Kidney (tissue), 14 donors: ENCODE measurements around the gene ETV6. TPM values are rescaled to one million over a fixed set of nuclear protein-coding genes. Genes with fewer than 3 reads are reported as not detected.

ENCODE experiments used
- DNase-seq, 5 donors: peaks; one replicate each; pipeline ENCODE4 v3.0.0-alpha.2; 2013 to 2020
- FAIRE-seq: peaks from 2 replicates; lab custom pipeline; 2012; peaks lifted over from hg19 to GRCh38; lab: Jason Lieb, UNC
- H3K27ac ChIP-seq, 2 donors: one replicate each; pipeline ENCODE4 v1.7.0; 2013; ENCODE audit warnings: low read depth in 2 of 2, low read length in 2 of 2, inconsistent platforms in 1 of 2
- H3K27me3 ChIP-seq: one replicate; pipeline ENCODE4 v1.7.1; 2013; ENCODE audit warnings: low read length, inconsistent platforms; ENCODE audit not compliant: control insufficient read depth, insufficient read depth
- H3K36me3 ChIP-seq, 3 donors: one replicate each; pipeline versions ENCODE4 v1.7.0 to v1.7.1; 2013; ENCODE audit warnings: low read length in 3 of 3, control low read depth in 1 of 3, inconsistent platforms in 1 of 3; ENCODE audit not compliant: insufficient read depth in 3 of 3, control insufficient read depth in 2 of 3
- H3K4me1 ChIP-seq, 3 donors: one replicate each; pipeline versions ENCODE4 v1.7.0 to v1.7.1; 2013; ENCODE audit warnings: low read length in 3 of 3, inconsistent platforms in 1 of 3, low read depth in 1 of 3; ENCODE audit not compliant: control insufficient read depth in 2 of 3, insufficient read depth in 2 of 3
- H3K4me3 ChIP-seq, 3 donors: one replicate each; pipeline versions ENCODE4 v1.7.0 to v1.8.1; 2013; ENCODE audit warnings: low read length in 3 of 3, control low read depth in 1 of 3, inconsistent platforms in 1 of 3
- H3K9ac ChIP-seq, 3 donors: one replicate each; pipeline versions ENCODE4 v1.7.0 to v1.7.1; 2013; ENCODE audit warnings: low read length in 3 of 3, control low read depth in 1 of 3, inconsistent platforms in 1 of 3
- H3K9me3 ChIP-seq, 3 donors: one replicate each; pipeline versions ENCODE4 v1.7.0 to v1.7.1; 2013; ENCODE audit warnings: low read length in 3 of 3, control low read depth in 1 of 3, inconsistent platforms in 1 of 3; ENCODE audit not compliant: control insufficient read depth in 2 of 3, insufficient read depth in 1 of 3
- intact Hi-C: fragments of 100-400 bp; cut with DNase I; formaldehyde crosslinking; loops from one replicate; pipeline ENCODE4 v1.11.1; 2022
- polyA plus RNA-seq: library from polyadenylated mRNA; stranded (reverse); fragments of 350-450 nt; fragmentation: Illumina TruSeq; extraction: RNeasy Lipid Tissue Mini Kit (QIAGEN cat#74804); gene quantifications from one replicate; pipeline ENCODE4 v1.2.3, GENCODE V29; 2014; ENCODE audit warnings: low read depth, low replicate concordance; ENCODE audit not compliant: insufficient read depth
- total RNA-seq: library from RNA; stranded (reverse); fragmentation: NEBNext Ultra II Directional; extraction: Animal tissue kit (Norgen Biotek cat#: 25700); gene quantifications from one replicate; pipeline ENCODE4 v1.2.1, GENCODE V29; 2021
- TF ChIP-seq, protein P1 (sequence below): IDR thresholded peaks from 3 replicates; pipeline ENCODE4 v1.5.1; 2012; ENCODE audit warnings: mild to moderate bottlenecking, moderate library complexity, borderline replicate concordance; ENCODE audit not compliant: insufficient read depth; ENCODE audit errors: extremely low read depth
- donor health status: control.
- donor health status: control.
- donor health status: control.
- donor health status: control.
- donor health status: control.
- donor health status: DM: yes; HTN: yes; CAD: no.
- donor health status: Normal renal cell carcinoma (clear cell type).

Gene ETV6
- total and polyA plus RNA-seq, 2 donors from 2014 or later, result 5.2 to 59.8 TPM

DNA sequence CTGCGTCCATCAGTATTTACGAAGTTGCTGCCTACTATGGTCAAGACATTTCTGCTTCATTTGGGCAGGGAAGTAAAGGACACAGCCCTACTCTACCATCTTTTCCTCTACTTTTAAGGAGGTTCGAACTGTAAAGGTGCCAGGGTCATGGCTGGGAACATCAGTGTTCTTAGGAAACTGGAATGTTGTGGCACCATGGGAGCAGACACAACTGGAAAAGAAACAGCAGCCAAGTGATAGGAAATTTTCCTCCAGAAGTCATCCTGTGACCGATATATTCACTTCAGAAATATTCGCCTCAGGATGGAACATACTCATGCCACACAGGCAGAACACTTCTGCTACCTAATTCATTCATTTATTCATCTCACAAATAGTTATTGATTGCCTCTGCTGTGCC is 104.4 kb downstream of the ETV6 start:
- no peak overlapping the region for H3K4me3 ChIP-seq
- intact Hi-C loops, result no loop called here
- TF ChIP-seq, protein P1, sequence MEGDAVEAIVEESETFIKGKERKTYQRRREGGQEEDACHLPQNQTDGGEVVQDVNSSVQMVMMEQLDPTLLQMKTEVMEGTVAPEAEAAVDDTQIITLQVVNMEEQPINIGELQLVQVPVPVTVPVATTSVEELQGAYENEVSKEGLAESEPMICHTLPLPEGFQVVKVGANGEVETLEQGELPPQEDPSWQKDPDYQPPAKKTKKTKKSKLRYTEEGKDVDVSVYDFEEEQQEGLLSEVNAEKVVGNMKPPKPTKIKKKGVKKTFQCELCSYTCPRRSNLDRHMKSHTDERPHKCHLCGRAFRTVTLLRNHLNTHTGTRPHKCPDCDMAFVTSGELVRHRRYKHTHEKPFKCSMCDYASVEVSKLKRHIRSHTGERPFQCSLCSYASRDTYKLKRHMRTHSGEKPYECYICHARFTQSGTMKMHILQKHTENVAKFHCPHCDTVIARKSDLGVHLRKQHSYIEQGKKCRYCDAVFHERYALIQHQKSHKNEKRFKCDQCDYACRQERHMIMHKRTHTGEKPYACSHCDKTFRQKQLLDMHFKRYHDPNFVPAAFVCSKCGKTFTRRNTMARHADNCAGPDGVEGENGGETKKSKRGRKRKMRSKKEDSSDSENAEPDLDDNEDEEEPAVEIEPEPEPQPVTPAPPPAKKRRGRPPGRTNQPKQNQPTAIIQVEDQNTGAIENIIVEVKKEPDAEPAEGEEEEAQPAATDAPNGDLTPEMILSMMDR, result no peak
- H3K27me3 ChIP-seq, result no peaks in the 10 kb centered on the region
- H3K27ac ChIP-seq, result no peak overlapping the region
- FAIRE-seq, result no peak
- peaks cover 0 to 9% (median 8%) of the 10 kb centered on the region in 3 donors for H3K4me1 ChIP-seq
- H3K9ac ChIP-seq, result no peak overlapping the region
- H3K9me3 ChIP-seq, result no peaks in the 10 kb centered on the region
- H3K36me3 ChIP-seq, result no peaks in the 10 kb centered on the region
- DNase-seq, result no peak

DNA sequence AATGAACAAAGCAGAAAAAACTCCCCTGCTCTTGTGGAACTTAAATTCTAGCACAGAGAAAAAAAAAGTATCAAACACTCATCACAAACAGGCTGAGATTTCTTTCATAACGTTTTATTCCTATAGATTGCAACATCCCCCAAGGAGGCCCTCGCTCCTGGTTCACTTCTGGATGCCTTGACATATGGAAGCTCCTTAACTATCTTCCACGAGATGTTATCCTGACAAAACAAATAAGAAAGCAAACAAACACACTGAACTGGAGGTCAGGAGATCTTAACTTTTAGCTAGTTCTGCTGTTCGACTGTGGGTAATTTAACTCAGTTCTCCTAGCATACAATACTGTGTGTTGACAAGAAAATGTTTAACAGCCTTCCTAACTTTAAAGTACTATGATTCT is 104.8 kb downstream of the ETV6 start:
- intact Hi-C loops, result no loop called here
- no peak for FAIRE-seq

DNA sequence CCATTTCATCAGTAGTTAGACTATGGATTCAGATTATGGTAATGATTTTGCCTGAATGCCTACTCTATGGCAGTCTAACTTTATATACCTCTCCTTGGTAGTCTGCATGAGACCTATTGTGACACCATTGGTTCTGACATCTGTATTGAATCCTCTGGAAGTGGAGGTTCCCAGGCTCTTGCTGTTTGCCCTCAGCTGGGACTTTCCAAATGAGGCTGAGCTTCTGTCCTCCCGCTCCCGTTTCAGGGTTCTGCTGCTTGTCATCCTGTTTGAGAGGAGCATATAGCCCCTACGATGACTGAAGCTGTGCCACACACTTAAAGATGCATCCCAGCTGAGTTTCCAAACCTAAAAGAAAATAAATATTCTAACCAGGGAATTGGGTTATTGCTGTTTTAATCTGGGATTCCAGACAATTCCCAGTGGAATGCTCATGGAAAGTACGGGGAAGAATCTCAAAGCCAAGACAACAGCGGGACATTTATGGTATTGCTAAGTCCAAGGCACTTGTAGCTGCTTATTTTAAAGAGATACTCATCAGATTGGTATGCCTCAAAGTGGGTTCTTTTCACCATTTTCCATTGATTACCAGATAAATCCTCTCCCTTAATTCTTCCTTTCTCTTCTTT is 105.9 kb downstream of the ETV6 start:
- Histone ChIP-seq H3K36me3 (no peaks in the 10 kb centered on the region), H3K9ac (no peak overlapping the region), H3K4me1 (peaks cover 0 to 9% (median 8%) of the 10 kb centered on the region in 3 donors), H3K27ac (peak overlapping the region in 1 of 2 donors; percentile 35), H3K9me3 (no peaks in the 10 kb centered on the region), H3K4me3 (no peak overlapping the region), H3K27me3 (no peaks in the 10 kb centered on the region)
- TF ChIP-seq, protein P1, result no peak
- intact Hi-C loops, result no loop called here
- no peak for FAIRE-seq
- no peak for DNase-seq

More for the DNA sequence above, 104.8 kb downstream of the ETV6 start:
- Histone ChIP-seq H3K9me3 (no peaks in the 10 kb centered on the region), H3K9ac (no peak overlapping the region), H3K4me3 (no peak overlapping the region), H3K36me3 (no peaks in the 10 kb centered on the region), H3K4me1 (peaks cover 0 to 9% (median 8%) of the 10 kb centered on the region in 3 donors), H3K27ac (no peak overlapping the region), H3K27me3 (no peaks in the 10 kb centered on the region)
- TF ChIP-seq, protein P1, result no peak
- no peak for DNase-seq

DNA sequence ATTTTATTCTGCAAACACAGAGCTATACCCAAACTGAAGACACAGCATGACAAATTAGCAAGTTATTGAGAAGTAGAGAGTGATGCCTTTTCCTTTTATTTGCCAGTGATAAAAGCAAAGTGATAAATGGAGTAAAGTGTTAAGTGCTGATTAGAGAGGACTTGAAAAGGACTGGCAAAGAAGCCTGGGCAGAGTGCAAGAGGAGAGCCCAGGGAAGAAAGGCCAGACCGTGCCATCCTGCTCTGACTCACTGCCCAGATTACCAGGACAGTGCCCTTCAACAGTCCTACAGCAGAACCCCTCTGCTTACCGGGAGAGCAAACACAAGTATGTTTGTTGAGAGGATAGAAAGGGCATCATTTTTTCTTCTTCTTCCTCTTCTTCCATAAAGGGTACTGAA is 106.5 kb downstream of the ETV6 start:
- FAIRE-seq, result no peak
- TF ChIP-seq, protein P1, result no peak
- Histone ChIP-seq H3K4me3 (no peak overlapping the region), H3K27me3 (no peaks in the 10 kb centered on the region), H3K9me3 (no peaks in the 10 kb centered on the region), H3K36me3 (no peaks in the 10 kb centered on the region), H3K9ac (no peak overlapping the region), H3K27ac (peak overlapping the region in 1 of 2 donors; percentile 35), H3K4me1 (peaks cover 0 to 9% (median 8%) of the 10 kb centered on the region in 3 donors)
- no peak for DNase-seq
- intact Hi-C loops, result no loop called here
